ENCODE data around the gene TSC22D1.

Gene TSC22D1

GRCh38 chr13:44506251-44506650, 69.9 kb downstream of the TSC22D1 start:
- Histone ChIP-seq H3K4me2 (ENCODE audit: low read depth, low read length) (no peak overlapping the region), H3K4me3 (ENCODE audit: low read length) (no peak overlapping the region), H3K27me3 (replicated peaks; ENCODE audit: insufficient read depth, low read length) (no peaks in the 10 kb centered on the region), H3F3A (ENCODE audit: insufficient read depth, low read length) (no peaks in the 10 kb centered on the region), H3K27ac (ENCODE audit: low read length) (no peak overlapping the region), H4K20me1 (ENCODE audit: insufficient read depth, low read length) (no peaks in the 10 kb centered on the region), H3K9me3 (replicated peaks; ENCODE audit: insufficient read depth, low read length) (no peaks in the 10 kb centered on the region), H3K9ac (ENCODE audit: low read length) (no peak overlapping the region), H3K36me3 (replicated peaks; ENCODE audit: insufficient read depth, low read length) (no peaks in the 10 kb centered on the region), H3K4me1 (ENCODE audit: low read length) (no peaks in the 10 kb centered on the region), H3K9me2 (replicated peaks; ENCODE audit: insufficient read depth, low read length) (no peaks in the 10 kb centered on the region), H2AFZ (ENCODE audit: low read length) (no peak overlapping the region), H3K79me2 (ENCODE audit: low read length) (no peaks in the 10 kb centered on the region)
- no peak for TF ChIP-seq CTCF (IDR thresholded peaks at IDR 0.05; ENCODE audit: low read length)
- DNase-seq: no peak

- TF ChIP-seq EZH2 (optimal IDR thresholded peaks at IDR 0.05; ENCODE audit: low read depth, low read length) (no peak), EZH2phosphoT487 (IDR thresholded peaks at IDR 0.05; ENCODE audit: low read length) (no peak), CTCF (IDR thresholded peaks at IDR 0.05; ENCODE audit: low read length) (no peak)
- Histone ChIP-seq H3K4me3 (ENCODE audit: low read length) (no peak overlapping the region), H4K20me1 (ENCODE audit: insufficient read depth, low read length) (no peaks in the 10 kb centered on the region), H3K36me3 (replicated peaks; ENCODE audit: insufficient read depth, low read length) (no peaks in the 10 kb centered on the region), H3K9me3 (replicated peaks; ENCODE audit: insufficient read depth, low read length) (no peaks in the 10 kb centered on the region), H3K4me1 (ENCODE audit: low read length) (no peaks in the 10 kb centered on the region), H3K4me2 (ENCODE audit: low read depth, low read length) (no peak overlapping the region), H3K27ac (ENCODE audit: low read length) (no peak overlapping the region), H3K9ac (ENCODE audit: low read length) (no peak overlapping the region), H3K79me2 (ENCODE audit: low read length) (no peaks in the 10 kb centered on the region), H2AFZ (ENCODE audit: low read length) (no peak overlapping the region), H3K9me2 (replicated peaks; ENCODE audit: insufficient read depth, low read length) (no peaks in the 10 kb centered on the region), H3K27me3 (replicated peaks; ENCODE audit: insufficient read depth, low read length) (no peaks in the 10 kb centered on the region), H3F3A (ENCODE audit: insufficient read depth, low read length) (no peaks in the 10 kb centered on the region)
- DNase-seq: no peak
Measured at GRCh38 chr13:44504116-44504515, 72.0 kb downstream of the TSC22D1 start.

- TF ChIP-seq EZH2phosphoT487 (IDR thresholded peaks at IDR 0.05; ENCODE audit: low read length) (no peak), EZH2 (optimal IDR thresholded peaks at IDR 0.05; ENCODE audit: low read depth, low read length) (no peak), CTCF (IDR thresholded peaks at IDR 0.05; ENCODE audit: low read length) (no peak)
- Histone ChIP-seq H3K9me2 (replicated peaks; ENCODE audit: insufficient read depth, low read length) (no peaks in the 10 kb centered on the region), H3K79me2 (ENCODE audit: low read length) (no peaks in the 10 kb centered on the region), H3K27me3 (replicated peaks; ENCODE audit: insufficient read depth, low read length) (no peaks in the 10 kb centered on the region), H2AFZ (ENCODE audit: low read length) (no peak overlapping the region), H3K4me2 (ENCODE audit: low read depth, low read length) (no peak overlapping the region), H3K9me3 (replicated peaks; ENCODE audit: insufficient read depth, low read length) (no peaks in the 10 kb centered on the region), H3K4me1 (ENCODE audit: low read length) (0 out of 2 replicates have a peak, but pooled peaks cover 9% of the 10 kb centered on the region), H3K36me3 (replicated peaks; ENCODE audit: insufficient read depth, low read length) (no peaks in the 10 kb centered on the region), H3K27ac (ENCODE audit: low read length) (no peak overlapping the region), H3K4me3 (ENCODE audit: low read length) (no peak overlapping the region), H3K9ac (ENCODE audit: low read length) (no peak overlapping the region), H3F3A (ENCODE audit: insufficient read depth, low read length) (no peaks in the 10 kb centered on the region), H4K20me1 (ENCODE audit: insufficient read depth, low read length) (no peaks in the 10 kb centered on the region)
- no peak for DNase-seq
Measured at GRCh38 chr13:44498969-44499368, 77.2 kb downstream of the TSC22D1 start.

All from MM.1S (cell line).